ENCODE data around the gene PPFIBP2.

PPFIBP2 gene

GRCh38 chr11:7573193-7573557, 59.4 kb downstream of the PPFIBP2 start:
- ATAC-seq: no peak
- TF ChIP-seq TCF4 (CRISPR knock-in tag; IDR thresholded peaks at IDR 0.05; ENCODE audit: borderline replicate concordance) (no peak), ISL1 (CRISPR knock-in tag; IDR thresholded peaks at IDR 0.05) (no peak), BACH2 (CRISPR knock-in tag; IDR thresholded peaks at IDR 0.05; ENCODE audit: borderline replicate concordance) (no peak), CREB5 (CRISPR knock-in tag; IDR thresholded peaks at IDR 0.05; ENCODE audit: low read depth) (no peak), POU6F1 (CRISPR knock-in tag; IDR thresholded peaks at IDR 0.05; ENCODE audit: borderline replicate concordance, low read depth) (no peak), OSR1 (CRISPR knock-in tag; IDR thresholded peaks at IDR 0.05) (no peak), ZNF70 (CRISPR knock-in tag; IDR thresholded peaks at IDR 0.05) (no peak), RARB (CRISPR knock-in tag; IDR thresholded peaks at IDR 0.05) (no peak), TOX (CRISPR knock-in tag; IDR thresholded peaks at IDR 0.05; ENCODE audit: borderline replicate concordance) (no peak), ZFP30 (CRISPR knock-in tag; IDR thresholded peaks at IDR 0.05) (no peak), ZC3H10 (CRISPR knock-in tag; IDR thresholded peaks at IDR 0.05) (no peak), TSHZ2 (CRISPR knock-in tag; IDR thresholded peaks at IDR 0.05) (no peak)

GRCh38 chr11:7573558-7574296, 59.9 kb downstream of the PPFIBP2 start:
- no peak for ATAC-seq
- TF ChIP-seq GLIS3 (CRISPR knock-in tag; IDR thresholded peaks at IDR 0.05) (no peak), POU6F1 (CRISPR knock-in tag; IDR thresholded peaks at IDR 0.05; ENCODE audit: borderline replicate concordance, low read depth) (no peak), PPARA (CRISPR knock-in tag; IDR thresholded peaks at IDR 0.05; ENCODE audit: borderline replicate concordance) (no peak), TSHZ2 (CRISPR knock-in tag; IDR thresholded peaks at IDR 0.05) (no peak), ZNF8 (CRISPR knock-in tag; IDR thresholded peaks at IDR 0.05) (no peak), CREB5 (CRISPR knock-in tag; IDR thresholded peaks at IDR 0.05; ENCODE audit: low read depth) (no peak), ZNF565 (CRISPR knock-in tag; conservative IDR thresholded peaks at IDR 0.05; ENCODE audit: low read depth) (no peak), CSRNP3 (CRISPR knock-in tag; IDR thresholded peaks at IDR 0.05) (no peak), ZC3H10 (CRISPR knock-in tag; IDR thresholded peaks at IDR 0.05) (no peak), OSR1 (CRISPR knock-in tag; IDR thresholded peaks at IDR 0.05) (no peak), SNAI2 (CRISPR knock-in tag; IDR thresholded peaks at IDR 0.05) (no peak)

All from SK-N-SH treated with all-trans-retinoic acid at 6 μM for 48 hours (cell line).